OCI-LY1 (cell line): Measurements from ENCODE around the gene VPS54.

Experiments
- H2AFZ ChIP-seq: fragments of 200-600 bp; sonication (generic), shearing (Covaris generic); 2 replicates; pipeline ENCODE4 v1.6.0; 2014; ENCODE audit warnings: antibody characterized with exemption, mild to moderate bottlenecking, low read length
- H3F3A ChIP-seq: fragments of 200-600 bp; sonication (generic), shearing (Covaris generic); 2 replicates; pipeline ENCODE4 v1.6.0; 2014; ENCODE audit warnings: mild to moderate bottlenecking, antibody characterized with exemption, low read length, moderate library complexity; ENCODE audit not compliant: insufficient read depth
- H3K27ac ChIP-seq: fragments of 200-600 bp; sonication (generic); 2 replicates; pipeline ENCODE4 v1.5.1; 2014; ENCODE audit warnings: low read length, mixed run types, mild to moderate bottlenecking, low read depth; ENCODE audit not compliant: poor library complexity, severe bottlenecking
- H3K27me3 ChIP-seq: fragments of 200-600 bp; sonication (generic); 2 replicates; pipeline ENCODE4 v1.6.0; 2014; ENCODE audit warnings: antibody characterized with exemption, mild to moderate bottlenecking, low read length, moderate library complexity; ENCODE audit not compliant: insufficient read depth
- H3K36me3 ChIP-seq: fragments of 200-600 bp; sonication (generic); 2 replicates; pipeline ENCODE4 v1.6.1; 2014; ENCODE audit warnings: mild to moderate bottlenecking, antibody characterized with exemption, low read length, moderate library complexity, mixed read lengths; ENCODE audit not compliant: insufficient read depth
- H3K4me1 ChIP-seq: fragments of 200-600 bp; sonication (generic); 2 replicates; pipeline ENCODE4 v1.5.1; 2014; ENCODE audit warnings: mild to moderate bottlenecking, low read length, moderate library complexity; ENCODE audit not compliant: insufficient read depth, severe bottlenecking
- H3K4me2 ChIP-seq: fragments of 200-600 bp; sonication (generic), shearing (Covaris generic); 2 replicates; pipeline ENCODE4 v1.6.1; 2014; ENCODE audit warnings: low read length
- H3K4me3 ChIP-seq: fragments of 200-600 bp; sonication (generic); 2 replicates; pipeline ENCODE4 v1.5.1; 2014; ENCODE audit warnings: low read length, low read depth, mild to moderate bottlenecking, mixed read lengths; ENCODE audit not compliant: poor library complexity, severe bottlenecking
- H3K79me2 ChIP-seq: fragments of 200-600 bp; shearing (Covaris generic); 2 replicates; pipeline ENCODE4 v1.6.1; 2016; ENCODE audit warnings: mixed run types, low read length, mixed read lengths; ENCODE audit not compliant: insufficient read depth
- H3K9ac ChIP-seq: fragments of 200-600 bp; sonication (generic), shearing (Covaris generic); 2 replicates; pipeline ENCODE4 v1.6.1; 2014; ENCODE audit warnings: mild to moderate bottlenecking, low read length, mixed read lengths
- H3K9me2 ChIP-seq: fragments of 200-600 bp; sonication (generic), shearing (Covaris generic); 2 replicates; pipeline ENCODE4 v1.6.1; 2014; ENCODE audit warnings: low read depth, mild to moderate bottlenecking, low read length, mixed read lengths
- H3K9me3 ChIP-seq: fragments of 200-600 bp; shearing (Covaris generic); 2 replicates; pipeline ENCODE4 v1.6.1; 2014; ENCODE audit warnings: low read length, mixed read lengths
- H4K20me1 ChIP-seq: fragments of 200-600 bp; sonication (generic), shearing (Covaris generic); 2 replicates; pipeline ENCODE4 v1.6.0; 2016; ENCODE audit warnings: mild to moderate bottlenecking, low read length; ENCODE audit not compliant: insufficient read depth
- EZH2 ChIP-seq: fragments of 200-600 bp; sonication (generic), shearing (Covaris generic); IDR thresholded peaks from 2 replicates; pipeline ENCODE4 v1.8.0; 2017; ENCODE audit warnings: borderline replicate concordance, mixed run types, mild to moderate bottlenecking, antibody characterized with exemption, low read length, moderate library complexity, mixed read lengths
- TF ChIP-seq, protein P1 (sequence below): fragments of 200-600 bp; sonication (generic), shearing (Covaris generic); IDR thresholded peaks from 2 replicates; pipeline ENCODE4 v1.5.1; 2017; ENCODE audit warnings: mild to moderate bottlenecking, antibody characterized with exemption, low read length, moderate library complexity, mixed read lengths

The VPS54 gene

GRCh38 chr2:63866009-63866709 lies 153.1 kb downstream of the VPS54 start:
- Histone ChIP-seq H3K79me2 (peaks cover 7% of the 10 kb centered on the region; the same call in 1 of the 2 replicates), H3K4me3 (no peak overlapping the region), H3K27ac (no peak overlapping the region), H3K9me2 (no peaks in the 10 kb centered on the region), H3K4me2 (no peak overlapping the region), H2AFZ (no peak overlapping the region), H3K36me3 (peaks cover 76% of the 10 kb centered on the region), H4K20me1 (no peaks in the 10 kb centered on the region), H3F3A (no peaks in the 10 kb centered on the region), H3K27me3 (no peaks in the 10 kb centered on the region), H3K4me1 (peaks cover under 1% of the 10 kb centered on the region), H3K9ac (no peak overlapping the region), H3K9me3 (0 out of 2 replicates have a peak, but pooled peaks cover 3% of the 10 kb centered on the region)
- TF ChIP-seq EZH2, result no peak

DNA sequence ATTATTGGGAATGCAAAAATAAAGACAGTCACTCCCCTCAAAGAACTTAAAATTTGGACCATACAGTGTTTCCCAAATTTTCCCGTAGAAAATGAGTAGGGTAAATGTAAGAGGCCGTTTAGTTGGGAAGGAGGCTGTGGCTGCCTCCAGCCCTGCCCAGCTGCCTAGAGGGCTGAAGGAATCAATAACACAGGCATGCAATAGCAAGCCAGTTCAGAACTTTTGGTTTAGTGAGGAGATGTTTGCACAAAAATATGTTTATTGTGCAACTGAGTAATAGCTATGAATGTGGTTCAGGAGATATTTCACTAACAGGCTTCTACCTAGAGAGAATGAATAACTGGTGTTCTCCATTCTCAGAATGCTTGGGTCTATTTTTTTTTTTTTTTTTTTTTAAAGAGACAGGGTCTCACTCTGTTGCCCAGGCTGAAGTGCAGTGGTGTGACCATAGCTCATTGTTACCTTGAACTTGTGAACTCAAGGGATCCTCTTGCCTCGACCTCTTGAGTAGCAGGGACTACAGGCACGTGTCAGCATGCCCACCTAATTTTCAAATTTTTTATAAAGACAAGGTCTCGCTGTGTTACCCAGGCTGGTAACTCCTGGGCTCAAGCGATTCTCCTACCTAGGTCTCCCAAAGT lies 153.9 kb downstream of the VPS54 start:
- Histone ChIP-seq H3K4me1 (peaks cover 6% of the 10 kb centered on the region), H3K36me3 (peaks cover 77% of the 10 kb centered on the region), H3K27me3 (no peaks in the 10 kb centered on the region), H3K4me3 (no peak overlapping the region), H3K9ac (no peak overlapping the region), H3K4me2 (no peak overlapping the region), H3F3A (no peaks in the 10 kb centered on the region), H3K9me3 (0 out of 2 replicates have a peak, but pooled peaks cover 3% of the 10 kb centered on the region), H3K9me2 (no peaks in the 10 kb centered on the region), H4K20me1 (no peaks in the 10 kb centered on the region), H3K27ac (no peak overlapping the region), H3K79me2 (peaks cover 7% of the 10 kb centered on the region; the same call in 1 of the 2 replicates), H2AFZ (no peak overlapping the region)
- TF ChIP-seq EZH2, result no peak
- TF ChIP-seq, protein P1, sequence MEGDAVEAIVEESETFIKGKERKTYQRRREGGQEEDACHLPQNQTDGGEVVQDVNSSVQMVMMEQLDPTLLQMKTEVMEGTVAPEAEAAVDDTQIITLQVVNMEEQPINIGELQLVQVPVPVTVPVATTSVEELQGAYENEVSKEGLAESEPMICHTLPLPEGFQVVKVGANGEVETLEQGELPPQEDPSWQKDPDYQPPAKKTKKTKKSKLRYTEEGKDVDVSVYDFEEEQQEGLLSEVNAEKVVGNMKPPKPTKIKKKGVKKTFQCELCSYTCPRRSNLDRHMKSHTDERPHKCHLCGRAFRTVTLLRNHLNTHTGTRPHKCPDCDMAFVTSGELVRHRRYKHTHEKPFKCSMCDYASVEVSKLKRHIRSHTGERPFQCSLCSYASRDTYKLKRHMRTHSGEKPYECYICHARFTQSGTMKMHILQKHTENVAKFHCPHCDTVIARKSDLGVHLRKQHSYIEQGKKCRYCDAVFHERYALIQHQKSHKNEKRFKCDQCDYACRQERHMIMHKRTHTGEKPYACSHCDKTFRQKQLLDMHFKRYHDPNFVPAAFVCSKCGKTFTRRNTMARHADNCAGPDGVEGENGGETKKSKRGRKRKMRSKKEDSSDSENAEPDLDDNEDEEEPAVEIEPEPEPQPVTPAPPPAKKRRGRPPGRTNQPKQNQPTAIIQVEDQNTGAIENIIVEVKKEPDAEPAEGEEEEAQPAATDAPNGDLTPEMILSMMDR, result no peak

DNA sequence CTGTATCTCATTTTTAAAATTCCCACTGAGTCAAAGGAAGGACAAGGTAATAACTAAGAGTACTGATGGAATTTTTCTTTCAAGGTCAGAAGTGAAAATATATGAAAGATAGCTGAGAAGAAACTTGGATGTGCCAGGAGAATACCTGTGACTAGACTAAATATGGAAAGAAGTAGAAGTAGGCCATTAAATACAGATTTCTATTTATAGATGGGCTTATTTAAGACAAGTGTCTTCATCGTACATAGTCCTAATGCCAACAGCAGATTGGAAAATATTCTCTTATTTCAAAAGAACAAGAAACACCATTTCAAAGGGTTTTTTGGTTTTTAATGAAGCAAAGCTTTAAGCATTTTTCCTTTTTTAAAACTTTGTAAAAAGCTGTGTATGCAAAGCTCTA lies 155.5 kb downstream of the VPS54 start:
- Histone ChIP-seq H3K27ac (no peak overlapping the region), H3K36me3 (peaks cover 83% of the 10 kb centered on the region), H3K9me3 (0 out of 2 replicates have a peak, but pooled peaks cover 3% of the 10 kb centered on the region)

More for the DNA sequence above, 155.5 kb downstream of the VPS54 start:
- H3K4me3 ChIP-seq, result no peak overlapping the region
- H3K27me3 ChIP-seq, result no peaks in the 10 kb centered on the region
- H2AFZ ChIP-seq, result no peak overlapping the region
- TF ChIP-seq, protein P1, result no peak
- no peak for TF ChIP-seq EZH2
- no peaks in the 10 kb centered on the region for H4K20me1 ChIP-seq
- no peaks in the 10 kb centered on the region for H3K9me2 ChIP-seq
- H3F3A ChIP-seq, result no peaks in the 10 kb centered on the region
- peaks cover 6% of the 10 kb centered on the region for H3K4me1 ChIP-seq
- H3K9ac ChIP-seq, result no peak overlapping the region
- H3K79me2 ChIP-seq, result peaks cover 7% of the 10 kb centered on the region; the same call in 1 of the 2 replicates
- H3K4me2 ChIP-seq, result no peak overlapping the region
